Keratinocyte (primary cell): ENCODE results near the gene FOXK2. TPM values are rescaled to one million over a fixed set of nuclear protein-coding genes. Genes with fewer than 3 reads are reported as not detected.

Experiments
- DNase-seq: peaks from one replicate; pipeline ENCODE4 v3.0.0-alpha.2; 2011; ENCODE audit warnings: low read depth, missing footprints, low spot score
- FAIRE-seq: peaks from 2 replicates; lab custom pipeline; 2011; peaks lifted over from hg19 to GRCh38; lab: Jason Lieb, UNC
- H2AFZ ChIP-seq: 2 replicates; pipeline ENCODE4 v1.6.0; 2012; ENCODE audit warnings: low read length, control low read depth, inconsistent platforms; ENCODE audit not compliant: control insufficient read depth
- H3K27ac ChIP-seq: 2 replicates; pipeline ENCODE4 v1.5.1; 2011; ENCODE audit warnings: low read length; ENCODE audit not compliant: control insufficient read depth, insufficient read depth
- H3K27me3 ChIP-seq: 3 replicates; pipeline ENCODE4 v1.6.0; 2011; ENCODE audit warnings: low read length; ENCODE audit not compliant: control insufficient read depth, insufficient read depth; ENCODE audit errors: extremely low read depth
- H3K36me3 ChIP-seq, 2 experiments: 2 replicates in 1 of 2; 3 replicates in 1 of 2; pipeline ENCODE4 v1.5.1; 2011; ENCODE audit warnings: low read length in 2 of 2, mild to moderate bottlenecking in 1 of 2; ENCODE audit not compliant: control insufficient read depth in 2 of 2, insufficient read depth in 2 of 2; ENCODE audit errors: extremely low read depth in 1 of 2
- H3K4me1 ChIP-seq: 3 replicates; pipeline ENCODE4 v1.5.1; 2011; ENCODE audit warnings: low read length; ENCODE audit not compliant: control insufficient read depth, insufficient read depth; ENCODE audit errors: extremely low read depth
- H3K4me2 ChIP-seq: 3 replicates; pipeline ENCODE4 v1.6.0; 2011; ENCODE audit warnings: low read depth, low read length; ENCODE audit not compliant: control insufficient read depth, insufficient read depth; ENCODE audit errors: extremely low read depth
- H3K4me3 ChIP-seq, 3 experiments: fragments of 200-600 bp in 1 of 3; sonication (generic) in 1 of 3; 2 replicates in 2 of 3; 3 replicates in 1 of 3; pipeline ENCODE4 v1.5.1; 2011 to 2016; ENCODE audit warnings: low read length in 3 of 3, mild to moderate bottlenecking in 3 of 3, control low read depth in 2 of 3, inconsistent platforms in 1 of 3, low read depth in 1 of 3, mixed read lengths in 1 of 3, mixed run types in 1 of 3, moderate library complexity in 1 of 3; ENCODE audit not compliant: control insufficient read depth in 2 of 3, insufficient read depth in 2 of 3; ENCODE audit errors: extremely low read depth in 1 of 3
- H3K79me2 ChIP-seq: 2 replicates; pipeline ENCODE4 v1.6.0; 2012; ENCODE audit warnings: low read length; ENCODE audit not compliant: control insufficient read depth, insufficient read depth
- H3K9ac ChIP-seq: 3 replicates; pipeline ENCODE4 v1.6.0; 2011; ENCODE audit warnings: low read length; ENCODE audit not compliant: control insufficient read depth, insufficient read depth; ENCODE audit errors: extremely low read depth
- H3K9me1 ChIP-seq: 3 replicates; pipeline ENCODE4 v1.6.0; 2011; ENCODE audit warnings: low read length; ENCODE audit not compliant: control insufficient read depth, insufficient read depth; ENCODE audit errors: extremely low read depth
- H3K9me3 ChIP-seq: 2 replicates; pipeline ENCODE4 v1.5.1; 2012; ENCODE audit warnings: low read depth, low read length; ENCODE audit not compliant: control insufficient read depth
- H4K20me1 ChIP-seq: 3 replicates; pipeline ENCODE4 v1.6.0; 2011; ENCODE audit warnings: low read length; ENCODE audit not compliant: control insufficient read depth, insufficient read depth; ENCODE audit errors: extremely low read depth
- CTCF ChIP-seq, 3 experiments: IDR thresholded peaks in 1 of 3; conservative IDR thresholded peaks in 1 of 3; optimal IDR thresholded peaks in 1 of 3; 2 replicates in 2 of 3; 3 replicates in 1 of 3; pipeline versions ENCODE3 to v1.5.1; 2011; ENCODE audit warnings: low read length in 3 of 3, mild to moderate bottlenecking in 3 of 3, moderate library complexity in 2 of 3, control low read depth in 1 of 3, inconsistent platforms in 1 of 3; ENCODE audit not compliant: insufficient read depth in 2 of 3; ENCODE audit errors: extremely low read depth in 1 of 3
- EZH2 ChIP-seq: IDR thresholded peaks from one replicate; pipeline ENCODE4 v1.6.1; 2012; ENCODE audit warnings: inconsistent platforms, mild to moderate bottlenecking, low read length, moderate library complexity
- dilution Hi-C: fragments of 300-500 bp; cut with MboI; formaldehyde crosslinking; loops from one replicate; pipeline ENCODE4 v1.7.0; 2020; ENCODE audit warnings: low sequenced_read_pairs; ENCODE audit not compliant: extremely low pct_ligation_motif_present
- polyA plus RNA-seq, 5 experiments: library from polyadenylated mRNA; depleted of rRNA in 3 of 5; stranded (reverse) in 3 of 5; stranded (forward) in 1 of 5; unstranded in 1 of 5; fragments of >200 nt; gene quantifications; 1 replicate in 1 of 5; 2 replicates in 3 of 5; 3 replicates in 1 of 5; pipeline versions ENCODE4 v1.2.1 to v1.2.3, GENCODE V29; 2011 to 2012; ENCODE audit warnings: missing spikeins in 2 of 5, low read depth in 1 of 5, low replicate concordance in 1 of 5

Gene FOXK2
- polyA plus RNA-seq, 1 donor (not counting 4 experiments of a cell fraction or from before 2014, with no cell fraction given): 43.9 TPM

GRCh38 chr17:82633343-82633742, 113.8 kb downstream of the FOXK2 start:
- Histone ChIP-seq H3K9ac (no peak overlapping the region), H3K4me2 (no peak overlapping the region), H3K79me2 (peaks cover 74% of the 10 kb centered on the region), H3K36me3 (peaks cover 13 to 27% of the 10 kb centered on the region in 2 experiments), H4K20me1 (peaks cover 5% of the 10 kb centered on the region), H3K9me1 (no peaks in the 10 kb centered on the region), H3K4me3 (no peak overlapping the region), H3K4me1 (peaks cover 3% of the 10 kb centered on the region), H2AFZ (no peak overlapping the region), H3K27me3 (no peaks in the 10 kb centered on the region), H3K9me3 (peaks cover 2% of the 10 kb centered on the region), H3K27ac (no peak overlapping the region)
- dilution Hi-C loops: no loop called here
- TF ChIP-seq EZH2 (no peak), CTCF (optimal IDR thresholded peaks at IDR 0.05 in 1 of 3, IDR thresholded peaks at IDR 0.05 in 1 of 3, conservative IDR thresholded peaks at IDR 0.05 in 1 of 3; ENCODE audit: extremely low read depth in 1 of 3, insufficient read depth in 2 of 3, low read length in 3 of 3) (no peak)
- DNase-seq (no peak), FAIRE-seq (no peak)

- no peaks in the 10 kb centered on the region for H3K9me1 ChIP-seq
- DNase-seq (no peak), FAIRE-seq (no peak)
- TF ChIP-seq CTCF (optimal IDR thresholded peaks at IDR 0.05 in 1 of 3, IDR thresholded peaks at IDR 0.05 in 1 of 3, conservative IDR thresholded peaks at IDR 0.05 in 1 of 3; ENCODE audit: extremely low read depth in 1 of 3, insufficient read depth in 2 of 3, low read length in 3 of 3) (no peak), EZH2 (no peak)
- peaks cover 90% of the 10 kb centered on the region for H3K79me2 ChIP-seq
- no peak overlapping the region for H3K4me3 ChIP-seq
- H3K4me2 ChIP-seq: no peak overlapping the region
- H3K27ac ChIP-seq: peak overlapping the region; percentile 66
- H2AFZ ChIP-seq: no peak overlapping the region
- H3K27me3 ChIP-seq: no peaks in the 10 kb centered on the region
- peak overlapping the region; percentile 43 for H3K9ac ChIP-seq
- peaks cover 3% of the 10 kb centered on the region for H3K4me1 ChIP-seq
- dilution Hi-C loops: no loop called here
- peaks cover 2% of the 10 kb centered on the region for H3K9me3 ChIP-seq
- H3K36me3 ChIP-seq: peaks cover 11 to 23% of the 10 kb centered on the region in 2 experiments
- peaks cover 6% of the 10 kb centered on the region for H4K20me1 ChIP-seq
Observed at GRCh38 chr17:82636626-82637598, 117.4 kb downstream of the FOXK2 start.
